IMR-90 (cell line): ENCODE measurements around the gene ABTB2.

Experiments used
- CEBPB ChIP-seq: IDR thresholded peaks from 2 replicates; pipeline ENCODE4 v1.6.1; 2012; ENCODE audit warnings: low read depth, low read length, improper control_type of control experiment
- MAFK ChIP-seq: IDR thresholded peaks from 2 replicates; pipeline ENCODE4 v1.6.1; 2012; ENCODE audit warnings: low read depth, low read length, improper control_type of control experiment
- MAZ ChIP-seq: IDR thresholded peaks from 2 replicates; pipeline ENCODE4 v1.6.1; 2012; ENCODE audit warnings: low read depth, mild to moderate bottlenecking, low read length, improper control_type of control experiment, moderate library complexity, borderline replicate concordance
- POLR2A ChIP-seq: IDR thresholded peaks from 2 replicates; pipeline ENCODE4 v1.6.1; 2012; ENCODE audit warnings: mild to moderate bottlenecking, low read depth, low read length
- RAD21 ChIP-seq: IDR thresholded peaks from 2 replicates; pipeline ENCODE4 v1.6.1; 2012; ENCODE audit warnings: low read length, improper control_type of control experiment
- RFX5 ChIP-seq: IDR thresholded peaks from 2 replicates; pipeline ENCODE4 v1.8.0; 2012; ENCODE audit warnings: low read depth, mild to moderate bottlenecking, low read length, moderate library complexity
- TF ChIP-seq, protein P1 (sequence below): conservative IDR thresholded peaks from 2 replicates; pipeline ENCODE4 v1.5.1; 2012; ENCODE audit warnings: mild to moderate bottlenecking, low read depth, low read length, improper control_type of control experiment

DNA sequence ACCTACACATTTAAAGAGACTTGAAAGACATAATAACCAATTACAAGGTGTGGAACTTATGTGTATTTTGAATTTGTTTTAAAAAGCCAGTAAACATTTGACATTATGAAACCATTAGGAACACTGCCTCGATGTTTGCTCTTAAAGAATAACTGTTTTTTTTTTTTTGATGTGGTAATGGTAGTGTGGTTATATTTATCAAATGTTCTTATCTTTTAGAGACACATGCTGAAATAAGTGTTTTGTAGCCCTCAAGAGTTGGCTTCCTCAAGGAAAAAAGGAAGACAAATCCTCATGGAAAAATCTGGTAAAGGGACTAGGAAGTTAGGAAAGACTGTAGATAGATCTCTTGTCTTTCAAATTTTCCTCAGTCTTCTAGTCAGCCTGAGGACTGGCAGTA is 2.2 kb upstream of the ABTB2 start:
- TF ChIP-seq POLR2A: no peak
- TF ChIP-seq, protein P1, sequence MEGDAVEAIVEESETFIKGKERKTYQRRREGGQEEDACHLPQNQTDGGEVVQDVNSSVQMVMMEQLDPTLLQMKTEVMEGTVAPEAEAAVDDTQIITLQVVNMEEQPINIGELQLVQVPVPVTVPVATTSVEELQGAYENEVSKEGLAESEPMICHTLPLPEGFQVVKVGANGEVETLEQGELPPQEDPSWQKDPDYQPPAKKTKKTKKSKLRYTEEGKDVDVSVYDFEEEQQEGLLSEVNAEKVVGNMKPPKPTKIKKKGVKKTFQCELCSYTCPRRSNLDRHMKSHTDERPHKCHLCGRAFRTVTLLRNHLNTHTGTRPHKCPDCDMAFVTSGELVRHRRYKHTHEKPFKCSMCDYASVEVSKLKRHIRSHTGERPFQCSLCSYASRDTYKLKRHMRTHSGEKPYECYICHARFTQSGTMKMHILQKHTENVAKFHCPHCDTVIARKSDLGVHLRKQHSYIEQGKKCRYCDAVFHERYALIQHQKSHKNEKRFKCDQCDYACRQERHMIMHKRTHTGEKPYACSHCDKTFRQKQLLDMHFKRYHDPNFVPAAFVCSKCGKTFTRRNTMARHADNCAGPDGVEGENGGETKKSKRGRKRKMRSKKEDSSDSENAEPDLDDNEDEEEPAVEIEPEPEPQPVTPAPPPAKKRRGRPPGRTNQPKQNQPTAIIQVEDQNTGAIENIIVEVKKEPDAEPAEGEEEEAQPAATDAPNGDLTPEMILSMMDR: no peak
- TF ChIP-seq CEBPB: no peak
- TF ChIP-seq MAZ: no peak
- no peak for TF ChIP-seq RFX5
- no peak for TF ChIP-seq RAD21
- no peak for TF ChIP-seq MAFK
